Measurements from ENCODE around the gene CFAP77.

Gene CFAP77

GRCh38 chr9:132531710-132532570 is 121.9 kb downstream of the CFAP77 start:
- ATAC-seq (replicated peaks), result no peak
- no peaks in the 10 kb centered on the region for H3K36me3 Mint-ChIP-seq (ENCODE audit: insufficient read depth)
- no peaks in the 10 kb centered on the region for H3K4me1 Mint-ChIP-seq (ENCODE audit: low read depth in 2 of 2)

GRCh38 chr9:132534832-132535231 is 124.8 kb downstream of the CFAP77 start:
- peaks cover 21 to 33% of the 10 kb centered on the region in 2 donors for H3K27me3 Mint-ChIP-seq
- H3K4me1 Mint-ChIP-seq (ENCODE audit: low read depth in 2 of 2), result no peaks in the 10 kb centered on the region
- no peak for ATAC-seq (replicated peaks)
- H3K36me3 Mint-ChIP-seq (ENCODE audit: insufficient read depth), result no peaks in the 10 kb centered on the region
- no peaks in the 10 kb centered on the region for H3K9me3 Mint-ChIP-seq
- no peak overlapping the region for H3K4me3 Mint-ChIP-seq
- H3K27ac Mint-ChIP-seq, result no peak overlapping the region
- no peak for DNase-seq

More at GRCh38 chr9:132531710-132532570, 121.9 kb downstream of the CFAP77 start:
- H3K9me3 Mint-ChIP-seq, result no peaks in the 10 kb centered on the region
- peaks cover 21 to 33% of the 10 kb centered on the region in 2 donors for H3K27me3 Mint-ChIP-seq
- no peak overlapping the region for H3K4me3 Mint-ChIP-seq
- no peak overlapping the region for H3K27ac Mint-ChIP-seq
- DNase-seq, result no peak

- DNase-seq (no peak), ATAC-seq (replicated peaks) (no peak)
- Mint-ChIP-seq H3K9me3 (no peaks in the 10 kb centered on the region), H3K27ac (no peak overlapping the region), H3K36me3 (ENCODE audit: insufficient read depth) (no peaks in the 10 kb centered on the region), H3K4me3 (no peak overlapping the region), H3K4me1 (ENCODE audit: low read depth in 2 of 2) (no peaks in the 10 kb centered on the region), H3K27me3 (peaks cover 12 to 23% of the 10 kb centered on the region in 2 donors)
These were observed 126.1 kb downstream of the CFAP77 start for GRCh38 chr9:132536124-132536523.

- H3K4me3 Mint-ChIP-seq, result no peak overlapping the region
- no peaks in the 10 kb centered on the region for H3K9me3 Mint-ChIP-seq
- DNase-seq (no peak), ATAC-seq (replicated peaks) (no peak)
- H3K36me3 Mint-ChIP-seq (ENCODE audit: insufficient read depth), result no peaks in the 10 kb centered on the region
- peaks cover 0 to 10% of the 10 kb centered on the region in 2 donors for H3K27me3 Mint-ChIP-seq
- no peak overlapping the region for H3K27ac Mint-ChIP-seq
- H3K4me1 Mint-ChIP-seq (ENCODE audit: low read depth in 2 of 2), result no peaks in the 10 kb centered on the region
These were observed 127.3 kb downstream of the CFAP77 start for GRCh38 chr9:132537352-132537751.

GRCh38 chr9:132538071-132538470 is 128.1 kb downstream of the CFAP77 start:
- Mint-ChIP-seq H3K4me3 (no peak overlapping the region), H3K4me1 (ENCODE audit: low read depth in 2 of 2) (no peaks in the 10 kb centered on the region), H3K27ac (no peak overlapping the region), H3K36me3 (ENCODE audit: insufficient read depth) (no peaks in the 10 kb centered on the region), H3K27me3 (peaks cover 0 to 10% of the 10 kb centered on the region in 2 donors), H3K9me3 (no peaks in the 10 kb centered on the region)
- DNase-seq (no peak), ATAC-seq (replicated peaks) (no peak)

GRCh38 chr9:132539096-132539495 is 129.1 kb downstream of the CFAP77 start:
- no peaks in the 10 kb centered on the region for H3K36me3 Mint-ChIP-seq (ENCODE audit: insufficient read depth)
- no peaks in the 10 kb centered on the region for H3K4me1 Mint-ChIP-seq (ENCODE audit: low read depth in 2 of 2)
- DNase-seq, result no peak
- peaks cover 0 to 14% of the 10 kb centered on the region in 2 donors for H3K27me3 Mint-ChIP-seq
- no peak overlapping the region for H3K27ac Mint-ChIP-seq
- no peaks in the 10 kb centered on the region for H3K9me3 Mint-ChIP-seq
- no peak for ATAC-seq (replicated peaks)
- no peak overlapping the region for H3K4me3 Mint-ChIP-seq

GRCh38 chr9:132541051-132541450 is 131.0 kb downstream of the CFAP77 start:
- no peak overlapping the region for H3K4me3 Mint-ChIP-seq
- DNase-seq (no peak), ATAC-seq (replicated peaks) (no peak)
- no peaks in the 10 kb centered on the region for H3K4me1 Mint-ChIP-seq (ENCODE audit: low read depth in 2 of 2)
- no peaks in the 10 kb centered on the region for H3K9me3 Mint-ChIP-seq
- H3K27me3 Mint-ChIP-seq, result peaks cover 7 to 33% of the 10 kb centered on the region in 2 donors
- no peak overlapping the region for H3K27ac Mint-ChIP-seq
- no peaks in the 10 kb centered on the region for H3K36me3 Mint-ChIP-seq (ENCODE audit: insufficient read depth)

GRCh38 chr9:132541870-132542830 is 132.1 kb downstream of the CFAP77 start:
- Mint-ChIP-seq H3K4me1 (ENCODE audit: low read depth in 2 of 2) (no peaks in the 10 kb centered on the region), H3K9me3 (no peaks in the 10 kb centered on the region), H3K36me3 (ENCODE audit: insufficient read depth) (no peaks in the 10 kb centered on the region), H3K27me3 (peaks cover 15 to 44% of the 10 kb centered on the region in 2 donors), H3K4me3 (no peak overlapping the region), H3K27ac (no peak overlapping the region)
- ATAC-seq (replicated peaks) (no peak), DNase-seq (no peak)

GRCh38 chr9:132543251-132543650 is 133.2 kb downstream of the CFAP77 start:
- Mint-ChIP-seq H3K9me3 (no peaks in the 10 kb centered on the region), H3K36me3 (ENCODE audit: insufficient read depth) (no peaks in the 10 kb centered on the region), H3K4me3 (no peak overlapping the region), H3K27ac (no peak overlapping the region), H3K27me3 (peaks cover 23 to 55% of the 10 kb centered on the region in 2 donors), H3K4me1 (ENCODE audit: low read depth in 2 of 2) (no peaks in the 10 kb centered on the region)
- no peak for DNase-seq
- ATAC-seq (replicated peaks), result no peak

GRCh38 chr9:132543960-132544359 is 133.9 kb downstream of the CFAP77 start:
- Mint-ChIP-seq H3K4me1 (ENCODE audit: low read depth in 2 of 2) (no peaks in the 10 kb centered on the region), H3K27me3 (peaks cover 23 to 63% of the 10 kb centered on the region in 2 donors), H3K27ac (no peak overlapping the region), H3K36me3 (ENCODE audit: insufficient read depth) (no peaks in the 10 kb centered on the region), H3K9me3 (no peaks in the 10 kb centered on the region), H3K4me3 (no peak overlapping the region)
- DNase-seq (no peak), ATAC-seq (replicated peaks) (no peak)

- H3K36me3 Mint-ChIP-seq (ENCODE audit: insufficient read depth), result no peaks in the 10 kb centered on the region
- no peak for ATAC-seq (replicated peaks)
- H3K27me3 Mint-ChIP-seq, result peaks cover 23 to 75% of the 10 kb centered on the region in 2 donors
- no peaks in the 10 kb centered on the region for H3K4me1 Mint-ChIP-seq (ENCODE audit: low read depth in 2 of 2)
- no peak overlapping the region for H3K4me3 Mint-ChIP-seq
- H3K9me3 Mint-ChIP-seq, result no peaks in the 10 kb centered on the region
- no peak for DNase-seq
- no peak overlapping the region for H3K27ac Mint-ChIP-seq
These were observed 135.6 kb downstream of the CFAP77 start for GRCh38 chr9:132545578-132545977.

GRCh38 chr9:132546148-132547051 is 136.4 kb downstream of the CFAP77 start:
- DNase-seq, result no peak
- Mint-ChIP-seq H3K36me3 (ENCODE audit: insufficient read depth) (no peaks in the 10 kb centered on the region), H3K27ac (no peak overlapping the region), H3K4me1 (ENCODE audit: low read depth in 2 of 2) (no peaks in the 10 kb centered on the region), H3K27me3 (peaks cover 29 to 83% of the 10 kb centered on the region in 2 donors), H3K9me3 (no peaks in the 10 kb centered on the region), H3K4me3 (no peak overlapping the region)
- no peak for ATAC-seq (replicated peaks)

- no peaks in the 10 kb centered on the region for H3K9me3 Mint-ChIP-seq
- H3K36me3 Mint-ChIP-seq (ENCODE audit: insufficient read depth), result no peaks in the 10 kb centered on the region
- no peak overlapping the region for H3K4me3 Mint-ChIP-seq
- ATAC-seq (replicated peaks), result no peak
- H3K27ac Mint-ChIP-seq, result no peak overlapping the region
- peaks cover 29 to 89% of the 10 kb centered on the region in 2 donors for H3K27me3 Mint-ChIP-seq
- DNase-seq, result no peak
- no peaks in the 10 kb centered on the region for H3K4me1 Mint-ChIP-seq (ENCODE audit: low read depth in 2 of 2)
These were observed 137.0 kb downstream of the CFAP77 start for GRCh38 chr9:132547052-132547431.
